ENCODE data around the gene RBMS1. TPM values are rescaled to one million over a fixed set of nuclear protein-coding genes. Genes with fewer than 3 reads are reported as not detected.

Gene RBMS1
- total and polyA plus RNA-seq, 12 donors = 22.6 to 77.7 (median 59.0) TPM

GRCh38 chr2:160252278-160252887, 241.2 kb downstream of the RBMS1 start:
- Histone ChIP-seq H3K36me3 (no peaks in the 10 kb centered on the region), H3K27me3 (no peaks in the 10 kb centered on the region), H3K9me3 (no peaks in the 10 kb centered on the region), H3K4me3 (no peak overlapping the region), H3K27ac (peak overlapping the region in 9 of 10 donors; percentile 35 to 78 (median 69)), H3K4me1 (peaks cover 0 to 36% (median 11%) of the 10 kb centered on the region in 9 donors)
- WGBS, 2 donors = 7 to 8% methylated on average over 1 of the region's 1 CpG
- ATAC-seq = peak in 4 of 8 donors; percentile 38 to 57 (median 48)
- no peak for DNase-seq
- intact Hi-C loops (cut with DNase I) = loop anchor here in 6 of 10 donors (2.0 to 10.0 kb wide), 6 partner anchors 16 to 742 kb away; no protein-coding TSS in a partner anchor
- TF ChIP-seq, protein P1, sequence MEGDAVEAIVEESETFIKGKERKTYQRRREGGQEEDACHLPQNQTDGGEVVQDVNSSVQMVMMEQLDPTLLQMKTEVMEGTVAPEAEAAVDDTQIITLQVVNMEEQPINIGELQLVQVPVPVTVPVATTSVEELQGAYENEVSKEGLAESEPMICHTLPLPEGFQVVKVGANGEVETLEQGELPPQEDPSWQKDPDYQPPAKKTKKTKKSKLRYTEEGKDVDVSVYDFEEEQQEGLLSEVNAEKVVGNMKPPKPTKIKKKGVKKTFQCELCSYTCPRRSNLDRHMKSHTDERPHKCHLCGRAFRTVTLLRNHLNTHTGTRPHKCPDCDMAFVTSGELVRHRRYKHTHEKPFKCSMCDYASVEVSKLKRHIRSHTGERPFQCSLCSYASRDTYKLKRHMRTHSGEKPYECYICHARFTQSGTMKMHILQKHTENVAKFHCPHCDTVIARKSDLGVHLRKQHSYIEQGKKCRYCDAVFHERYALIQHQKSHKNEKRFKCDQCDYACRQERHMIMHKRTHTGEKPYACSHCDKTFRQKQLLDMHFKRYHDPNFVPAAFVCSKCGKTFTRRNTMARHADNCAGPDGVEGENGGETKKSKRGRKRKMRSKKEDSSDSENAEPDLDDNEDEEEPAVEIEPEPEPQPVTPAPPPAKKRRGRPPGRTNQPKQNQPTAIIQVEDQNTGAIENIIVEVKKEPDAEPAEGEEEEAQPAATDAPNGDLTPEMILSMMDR (IDR thresholded peaks at IDR 0.05) = peak; percentile 67 to 87 (median 79)

DNA sequence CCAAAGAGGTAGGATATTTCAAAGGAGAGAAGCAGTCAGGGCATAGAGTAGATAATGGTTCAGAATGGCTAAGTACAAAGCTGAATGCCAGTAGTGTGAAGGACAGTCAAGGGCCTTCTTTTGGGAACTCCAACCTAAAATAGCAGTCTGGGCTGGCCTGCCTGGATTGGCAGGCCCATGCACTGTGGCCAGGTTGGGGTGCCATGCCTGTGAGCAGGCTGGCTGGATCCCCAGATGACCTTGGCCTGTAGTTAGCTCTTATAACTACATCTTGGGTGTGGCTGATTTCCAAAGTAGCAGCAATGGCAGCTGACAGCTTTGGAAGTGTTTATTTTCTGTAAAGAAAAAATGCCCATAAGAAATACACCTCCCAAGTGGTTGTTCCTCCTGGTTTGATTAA, 242.0 kb downstream of the RBMS1 start:
- TF ChIP-seq, protein P1 (IDR thresholded peaks at IDR 0.05) = no peak
- peak; percentile 53 to 65 for DNase-seq
- intact Hi-C loops (cut with DNase I) = loop anchor here in 6 of 10 donors (5.0 to 10.0 kb wide), 5 partner anchors 721 to 743 kb away; no protein-coding TSS in a partner anchor
- Histone ChIP-seq H3K4me3 (no peak overlapping the region), H3K9me3 (no peaks in the 10 kb centered on the region), H3K27me3 (no peaks in the 10 kb centered on the region), H3K36me3 (no peaks in the 10 kb centered on the region), H3K27ac (peak overlapping the region; percentile 35 to 78 (median 68)), H3K4me1 (peaks cover 0 to 36% (median 11%) of the 10 kb centered on the region in 9 donors)
- ATAC-seq = peak; percentile 79 to 97 (median 94)

GRCh38 chr2:160249876-160250275, 243.7 kb downstream of the RBMS1 start:
- no peak overlapping the region for H3K27ac ChIP-seq
- H3K9me3 ChIP-seq = no peaks in the 10 kb centered on the region
- ATAC-seq (no peak), DNase-seq (no peak)
- H3K27me3 ChIP-seq = no peaks in the 10 kb centered on the region
- H3K4me1 ChIP-seq = peaks cover 0 to 36% (median 13%) of the 10 kb centered on the region in 9 donors
- H3K36me3 ChIP-seq = no peaks in the 10 kb centered on the region
- 64 to 82% methylated on average over 1 of the region's 1 CpG for WGBS, 2 donors
- H3K4me3 ChIP-seq = no peak overlapping the region
- intact Hi-C loops (cut with DNase I) = loop anchor here in 6 of 10 donors (5.0 to 10.0 kb wide), 5 partner anchors 722 to 745 kb away; no protein-coding TSS in a partner anchor
- TF ChIP-seq, protein P1 (IDR thresholded peaks at IDR 0.05) = no peak

DNA sequence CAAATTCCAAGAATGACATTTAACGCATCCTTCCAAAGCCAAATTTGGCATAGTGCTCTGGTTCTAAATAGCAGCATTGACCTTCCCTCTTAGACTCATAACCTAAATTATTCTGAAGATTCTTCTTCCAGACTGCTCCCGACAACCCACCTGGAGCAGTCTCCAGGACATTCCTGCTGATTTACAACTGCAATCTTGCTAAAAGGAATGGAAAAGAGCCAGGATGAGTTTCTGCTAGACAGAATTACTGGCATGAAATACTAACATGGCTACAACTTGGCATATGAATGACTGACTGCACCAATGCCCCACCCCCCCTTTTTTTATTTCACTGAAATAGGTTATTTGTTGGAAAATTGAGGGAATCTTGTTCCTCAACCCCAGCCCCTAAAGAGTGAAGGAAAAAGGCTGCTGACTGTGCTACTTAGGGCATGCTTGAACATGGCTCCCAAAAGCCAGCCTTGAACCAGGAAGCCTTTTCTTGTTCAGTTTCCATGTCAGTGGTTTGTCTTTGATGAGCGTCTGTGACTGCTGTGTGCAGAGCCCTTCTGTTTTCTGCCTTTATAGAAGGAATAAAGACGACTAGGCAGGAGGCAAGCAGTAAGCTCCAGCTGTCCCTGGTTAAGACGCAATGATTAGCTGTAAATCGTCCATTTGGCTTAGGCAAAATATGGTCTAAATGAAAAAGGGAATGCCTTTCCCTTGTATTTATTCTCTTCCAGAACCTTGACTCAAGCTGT, 246.1 kb downstream of the RBMS1 start:
- ATAC-seq (no peak), DNase-seq (no peak)
- Histone ChIP-seq H3K4me1 (peaks cover 0 to 29% (median 20%) of the 10 kb centered on the region in 9 donors), H3K36me3 (no peaks in the 10 kb centered on the region), H3K27me3 (no peaks in the 10 kb centered on the region), H3K9me3 (no peaks in the 10 kb centered on the region), H3K4me3 (no peak overlapping the region), H3K27ac (no peak overlapping the region)
- 89 to 92% methylated on average over 6 of the region's 6 CpGs for WGBS, 2 donors
- intact Hi-C loops (cut with DNase I) = no loop called here
- TF ChIP-seq, protein P1 (IDR thresholded peaks at IDR 0.05) = no peak
